GM23338 (cell line): ENCODE measurements around the gene RCOR1. TPM values are rescaled to one million over a fixed set of nuclear protein-coding genes. Genes with fewer than 3 reads are reported as not detected.
A peak's percentile ranks its signal among the peaks of the same experiment; 100 is the strongest.

Source experiments
- ATAC-seq: fragments of 200-7000 bp; cut with Tn5 transposase; 3 replicates; pipeline ENCODE4 v1.9.1; 2020
- DNase-seq: peaks from one replicate; pipeline ENCODE4 v3.0.0-alpha.2; 2015; ENCODE audit warnings: low spot score
- H2AFZ ChIP-seq: fragments of 200-600 bp; sonication (generic); 2 replicates; pipeline ENCODE4 v1.8.0; 2016; ENCODE audit warnings: antibody characterized with exemption, mild to moderate bottlenecking, moderate library complexity
- H3F3A ChIP-seq: fragments of 200-600 bp; sonication (generic); replicated peaks from 2 replicates; pipeline ENCODE4 v1.8.0; 2017; ENCODE audit warnings: antibody characterized with exemption, mixed run types, low read depth
- H3K27ac ChIP-seq: fragments of 200-600 bp; sonication (generic); 2 replicates; pipeline ENCODE4 v1.6.1; 2016; ENCODE audit warnings: low read depth
- H3K27me3 ChIP-seq: fragments of 200-600 bp; sonication (generic); 2 replicates; pipeline ENCODE4 v1.8.0; 2016; ENCODE audit warnings: mild to moderate bottlenecking, mixed run types, moderate library complexity; ENCODE audit not compliant: insufficient read depth
- H3K36me3 ChIP-seq: fragments of 200-600 bp; sonication (generic); 2 replicates; pipeline ENCODE4 v1.8.0; 2016; ENCODE audit warnings: mild to moderate bottlenecking; ENCODE audit not compliant: insufficient read depth
- H3K4me1 ChIP-seq: fragments of 200-600 bp; sonication (generic); 2 replicates; pipeline ENCODE4 v1.8.0; 2016; ENCODE audit warnings: mild to moderate bottlenecking, moderate library complexity; ENCODE audit not compliant: insufficient read depth
- H3K4me2 ChIP-seq: fragments of 200-600 bp; sonication (generic); 2 replicates; pipeline ENCODE4 v1.7.1; 2017; ENCODE audit warnings: mixed run types
- H3K4me3 ChIP-seq: fragments of 200-600 bp; sonication (generic); 2 replicates; pipeline ENCODE4 v1.6.1; 2016; ENCODE audit warnings: mixed run types
- H3K79me2 ChIP-seq: fragments of 200-600 bp; sonication (generic); replicated peaks from 2 replicates; pipeline ENCODE4 v1.8.0; 2017; ENCODE audit warnings: mild to moderate bottlenecking; ENCODE audit not compliant: insufficient read depth
- H3K9me2 ChIP-seq: fragments of 200-600 bp; sonication (generic); 2 replicates; pipeline ENCODE4 v1.8.0; 2017; ENCODE audit not compliant: insufficient read depth
- H4K20me1 ChIP-seq: fragments of 200-600 bp; sonication (generic); replicated peaks from 2 replicates; pipeline ENCODE4 v1.8.0; 2017; ENCODE audit warnings: mild to moderate bottlenecking; ENCODE audit not compliant: insufficient read depth
- H3K27ac Mint-ChIP-seq: 2 replicates; pipeline ENCODE4 v1.8.0; 2020; ENCODE audit warnings: inconsistent platforms, mild to moderate bottlenecking, moderate library complexity, mixed read lengths
- H3K27me3 Mint-ChIP-seq: 3 replicates; pipeline ENCODE4 v1.8.0; 2022; ENCODE audit warnings: low read depth, mild to moderate bottlenecking, moderate library complexity, mixed read lengths, inconsistent platforms; ENCODE audit not compliant: insufficient read depth, poor library complexity
- H3K36me3 Mint-ChIP-seq: 3 replicates; pipeline ENCODE4 v1.8.0; 2021; ENCODE audit warnings: low read depth, mild to moderate bottlenecking, inconsistent platforms, moderate library complexity, mixed read lengths
- H3K4me1 Mint-ChIP-seq: 3 replicates; pipeline ENCODE4 v1.8.0; 2020; ENCODE audit warnings: mild to moderate bottlenecking, inconsistent platforms, mixed read lengths
- H3K4me3 Mint-ChIP-seq: 3 replicates; pipeline ENCODE4 v1.8.0; 2021; ENCODE audit warnings: moderate library complexity, mild to moderate bottlenecking, inconsistent platforms, mixed read lengths
- H3K9me3 Mint-ChIP-seq: 3 replicates; pipeline ENCODE4 v1.8.0; 2020; ENCODE audit warnings: moderate library complexity, mild to moderate bottlenecking, inconsistent platforms, mixed read lengths
- CREB1 ChIP-seq: fragments of 250-450 bp; sonication (Bioruptor Pico); IDR thresholded peaks from 2 replicates; pipeline ENCODE4 v1.5.0; 2020; ENCODE audit warnings: low read depth, mild to moderate bottlenecking, moderate library complexity
- ETS1 ChIP-seq: IDR thresholded peaks from 2 replicates; pipeline ENCODE4 v1.6.1; 2016; ENCODE audit warnings: antibody characterized with exemption
- EZH2 ChIP-seq: fragments of 200-600 bp; sonication (generic); IDR thresholded peaks from one replicate; pipeline ENCODE4 v1.8.0; 2017; ENCODE audit warnings: antibody characterized with exemption, mild to moderate bottlenecking, low read depth; ENCODE audit not compliant: unreplicated experiment
- EZH2phosphoT487 ChIP-seq: fragments of 200-600 bp; sonication (generic); IDR thresholded peaks from one replicate; pipeline ENCODE4 v1.8.1; 2018; ENCODE audit warnings: antibody characterized with exemption; ENCODE audit not compliant: unreplicated experiment
- JUNB ChIP-seq: IDR thresholded peaks from one replicate; pipeline ENCODE4 v1.6.1; 2016; ENCODE audit warnings: antibody characterized with exemption; ENCODE audit not compliant: unreplicated experiment
- NANOG ChIP-seq: IDR thresholded peaks from 2 replicates; pipeline ENCODE4 v1.6.1; 2016; ENCODE audit warnings: antibody characterized with exemption, borderline replicate concordance
- POLR2AphosphoS5 ChIP-seq: IDR thresholded peaks from 2 replicates; pipeline ENCODE4 v1.6.1; 2016; ENCODE audit warnings: antibody characterized with exemption, low read depth
- REST ChIP-seq: IDR thresholded peaks from one replicate; pipeline ENCODE4 v1.6.1; 2018; ENCODE audit warnings: antibody characterized with exemption; ENCODE audit not compliant: unreplicated experiment
- STAT1 ChIP-seq: IDR thresholded peaks from one replicate; pipeline ENCODE4 v1.6.1; 2016; ENCODE audit warnings: antibody characterized with exemption; ENCODE audit not compliant: unreplicated experiment
- ZNF114 ChIP-seq: fragments of 250-450 bp; sonication (Bioruptor Pico); IDR thresholded peaks from 2 replicates; pipeline ENCODE4 v1.5.0; 2020; ENCODE audit warnings: mild to moderate bottlenecking, moderate library complexity
- ZNF331 ChIP-seq: fragments of 250-450 bp; sonication (Bioruptor Pico); IDR thresholded peaks from 2 replicates; pipeline ENCODE4 v1.5.0; 2020; ENCODE audit warnings: low read depth, mild to moderate bottlenecking, moderate library complexity
- ZNF462 ChIP-seq: fragments of 250-450 bp; sonication (Bioruptor Pico); IDR thresholded peaks from 2 replicates; pipeline ENCODE4 v1.5.0; 2020; ENCODE audit warnings: mild to moderate bottlenecking, moderate library complexity
- polyA plus RNA-seq: library from polyadenylated mRNA; unstranded; fragments of >200 nt; fragmentation: Nextera tagmentation; extraction: Ambion mirVana; gene quantifications from 2 replicates; pipeline ENCODE4 v1.2.1, GENCODE V29; 2016
- total RNA-seq: library from RNA; depleted of rRNA; stranded (reverse); fragments of >200 nt; shearing (Covaris generic); gene quantifications from 2 replicates; pipeline ENCODE4 v1.2.3, GENCODE V29; 2014
- TF ChIP-seq, protein P1 (sequence below), 2 experiments: fragments of 200-600 bp in 1 of 2; sonication (generic) in 1 of 2; conservative IDR thresholded peaks; 2 replicates each; pipeline versions ENCODE4 v1.5.1 to v1.6.1; 2016 to 2017; ENCODE audit warnings: antibody characterized with exemption in 2 of 2, low read depth in 2 of 2, mild to moderate bottlenecking in 2 of 2, moderate library complexity in 1 of 2

Gene RCOR1
- total and polyA plus RNA-seq, 2 experiments from 2014 or later: 7.6 to 26.1 TPM

GRCh38 chr14:102592763-102593060, 263 bp downstream of the RCOR1 start:
- Histone ChIP-seq H3K9me2 (no peaks in the 10 kb centered on the region), H2AFZ (no peak overlapping the region), H4K20me1 (peaks cover 17% of the 10 kb centered on the region; the same call in 1 of the 2 replicates), H3K36me3 (no peaks in the 10 kb centered on the region; the same call in 1 of the 2 replicates), H3K4me2 (peak overlapping the region; percentile 75; the same call in 1 of the 2 replicates), H3F3A (0 out of 2 replicates have a peak, but pooled peaks cover 11% of the 10 kb centered on the region), H3K27ac (no peak overlapping the region), H3K4me1 (peaks cover 19% of the 10 kb centered on the region), H3K4me3 (peak overlapping the region; percentile 70), H3K79me2 (peaks cover 46% of the 10 kb centered on the region), H3K27me3 (no peaks in the 10 kb centered on the region)
- Mint-ChIP-seq H3K27ac (no peak overlapping the region), H3K36me3 (peaks cover 15% of the 10 kb centered on the region), H3K9me3 (no peaks in the 10 kb centered on the region), H3K27me3 (peaks cover 8% of the 10 kb centered on the region), H3K4me3 (peak overlapping the region; percentile 85; the same call in 2 of the 3 replicates), H3K4me1 (peaks cover 33% of the 10 kb centered on the region)
- ATAC-seq: no peak
- TF ChIP-seq ETS1 (no peak), JUNB (no peak), REST (no peak), POLR2AphosphoS5 (no peak), CREB1 (CRISPR knock-in tag) (no peak), NANOG (no peak), EZH2 (no peak), EZH2phosphoT487 (no peak), ZNF462 (no peak), STAT1 (no peak), ZNF114 (CRISPR knock-in tag) (no peak), ZNF331 (CRISPR knock-in tag) (no peak)
- TF ChIP-seq, protein P1, sequence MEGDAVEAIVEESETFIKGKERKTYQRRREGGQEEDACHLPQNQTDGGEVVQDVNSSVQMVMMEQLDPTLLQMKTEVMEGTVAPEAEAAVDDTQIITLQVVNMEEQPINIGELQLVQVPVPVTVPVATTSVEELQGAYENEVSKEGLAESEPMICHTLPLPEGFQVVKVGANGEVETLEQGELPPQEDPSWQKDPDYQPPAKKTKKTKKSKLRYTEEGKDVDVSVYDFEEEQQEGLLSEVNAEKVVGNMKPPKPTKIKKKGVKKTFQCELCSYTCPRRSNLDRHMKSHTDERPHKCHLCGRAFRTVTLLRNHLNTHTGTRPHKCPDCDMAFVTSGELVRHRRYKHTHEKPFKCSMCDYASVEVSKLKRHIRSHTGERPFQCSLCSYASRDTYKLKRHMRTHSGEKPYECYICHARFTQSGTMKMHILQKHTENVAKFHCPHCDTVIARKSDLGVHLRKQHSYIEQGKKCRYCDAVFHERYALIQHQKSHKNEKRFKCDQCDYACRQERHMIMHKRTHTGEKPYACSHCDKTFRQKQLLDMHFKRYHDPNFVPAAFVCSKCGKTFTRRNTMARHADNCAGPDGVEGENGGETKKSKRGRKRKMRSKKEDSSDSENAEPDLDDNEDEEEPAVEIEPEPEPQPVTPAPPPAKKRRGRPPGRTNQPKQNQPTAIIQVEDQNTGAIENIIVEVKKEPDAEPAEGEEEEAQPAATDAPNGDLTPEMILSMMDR (conservative IDR thresholded peaks at IDR 0.05; ENCODE audit: low read depth in 2 of 2): no peak
- DNase-seq: no peak
